Measurements from ENCODE around the gene STAB2.

STAB2 gene

GRCh38 chr12:103715494-103715893 is 128.4 kb downstream of the STAB2 start:
- TF ChIP-seq EZH2 (optimal IDR thresholded peaks at IDR 0.05; ENCODE audit: low read depth, low read length) (no peak), EZH2phosphoT487 (IDR thresholded peaks at IDR 0.05; ENCODE audit: low read length) (no peak), CTCF (IDR thresholded peaks at IDR 0.05; ENCODE audit: low read length) (no peak)
- no peak overlapping the region for H3K4me2 ChIP-seq (ENCODE audit: low read depth, low read length)
- no peaks in the 10 kb centered on the region for H4K20me1 ChIP-seq (ENCODE audit: insufficient read depth, low read length)
- H3F3A ChIP-seq (ENCODE audit: insufficient read depth, low read length) = no peaks in the 10 kb centered on the region
- H3K9me2 ChIP-seq (replicated peaks; ENCODE audit: insufficient read depth, low read length) = no peaks in the 10 kb centered on the region
- H3K4me3 ChIP-seq (ENCODE audit: low read length) = no peak overlapping the region
- no peaks in the 10 kb centered on the region for H3K4me1 ChIP-seq (ENCODE audit: low read length)
- no peaks in the 10 kb centered on the region for H3K27me3 ChIP-seq (replicated peaks; ENCODE audit: insufficient read depth, low read length)
- H3K9me3 ChIP-seq (replicated peaks; ENCODE audit: insufficient read depth, low read length) = no peaks in the 10 kb centered on the region
- H3K27ac ChIP-seq (ENCODE audit: low read length) = no peak overlapping the region
- H2AFZ ChIP-seq (ENCODE audit: low read length) = no peak overlapping the region
- DNase-seq = no peak
- H3K79me2 ChIP-seq (ENCODE audit: low read length) = no peaks in the 10 kb centered on the region
- no peaks in the 10 kb centered on the region for H3K36me3 ChIP-seq (replicated peaks; ENCODE audit: insufficient read depth, low read length)
- no peak overlapping the region for H3K9ac ChIP-seq (ENCODE audit: low read length)

- TF ChIP-seq EZH2phosphoT487 (IDR thresholded peaks at IDR 0.05; ENCODE audit: low read length) (no peak), EZH2 (optimal IDR thresholded peaks at IDR 0.05; ENCODE audit: low read depth, low read length) (no peak), CTCF (IDR thresholded peaks at IDR 0.05; ENCODE audit: low read length) (no peak)
- no peak for DNase-seq
- Histone ChIP-seq H3K4me1 (ENCODE audit: low read length) (no peaks in the 10 kb centered on the region), H3K27me3 (replicated peaks; ENCODE audit: insufficient read depth, low read length) (no peaks in the 10 kb centered on the region), H3K27ac (ENCODE audit: low read length) (no peak overlapping the region), H2AFZ (ENCODE audit: low read length) (no peak overlapping the region), H3K9me2 (replicated peaks; ENCODE audit: insufficient read depth, low read length) (no peaks in the 10 kb centered on the region), H3K4me2 (ENCODE audit: low read depth, low read length) (no peak overlapping the region), H3K9ac (ENCODE audit: low read length) (no peak overlapping the region), H4K20me1 (ENCODE audit: insufficient read depth, low read length) (no peaks in the 10 kb centered on the region), H3K4me3 (ENCODE audit: low read length) (no peak overlapping the region), H3K9me3 (replicated peaks; ENCODE audit: insufficient read depth, low read length) (no peaks in the 10 kb centered on the region), H3F3A (ENCODE audit: insufficient read depth, low read length) (no peaks in the 10 kb centered on the region), H3K36me3 (replicated peaks; ENCODE audit: insufficient read depth, low read length) (no peaks in the 10 kb centered on the region), H3K79me2 (ENCODE audit: low read length) (no peaks in the 10 kb centered on the region)
These were observed 129.6 kb downstream of the STAB2 start for GRCh38 chr12:103716517-103717196.

- no peaks in the 10 kb centered on the region for H3F3A ChIP-seq (ENCODE audit: insufficient read depth, low read length)
- no peak overlapping the region for H3K27ac ChIP-seq (ENCODE audit: low read length)
- no peak overlapping the region for H2AFZ ChIP-seq (ENCODE audit: low read length)
- TF ChIP-seq CTCF (IDR thresholded peaks at IDR 0.05; ENCODE audit: low read length) = no peak
- TF ChIP-seq EZH2phosphoT487 (IDR thresholded peaks at IDR 0.05; ENCODE audit: low read length) = no peak
- no peak for TF ChIP-seq EZH2 (optimal IDR thresholded peaks at IDR 0.05; ENCODE audit: low read depth, low read length)
- H3K27me3 ChIP-seq (replicated peaks; ENCODE audit: insufficient read depth, low read length) = no peaks in the 10 kb centered on the region
- no peaks in the 10 kb centered on the region for H4K20me1 ChIP-seq (ENCODE audit: insufficient read depth, low read length)
- no peak for DNase-seq
- no peak overlapping the region for H3K4me2 ChIP-seq (ENCODE audit: low read depth, low read length)
- H3K36me3 ChIP-seq (replicated peaks; ENCODE audit: insufficient read depth, low read length) = no peaks in the 10 kb centered on the region
- H3K9me2 ChIP-seq (replicated peaks; ENCODE audit: insufficient read depth, low read length) = no peaks in the 10 kb centered on the region
- no peaks in the 10 kb centered on the region for H3K4me1 ChIP-seq (ENCODE audit: low read length)
- no peak overlapping the region for H3K9ac ChIP-seq (ENCODE audit: low read length)
- no peaks in the 10 kb centered on the region for H3K79me2 ChIP-seq (ENCODE audit: low read length)
- no peaks in the 10 kb centered on the region for H3K9me3 ChIP-seq (replicated peaks; ENCODE audit: insufficient read depth, low read length)
- H3K4me3 ChIP-seq (ENCODE audit: low read length) = no peak overlapping the region
These were observed 138.3 kb downstream of the STAB2 start for GRCh38 chr12:103725398-103725797.
